Activated CD4-positive, alpha-beta T cell treated with anti-CD3 and anti-CD28 coated beads, Interleukin-2, amount 10 ng/mL, durations not matched to agents 7 days and 5 days (primary cell): ENCODE results near the gene IL17REL. TPM values are rescaled to one million over a fixed set of nuclear protein-coding genes. Genes with fewer than 3 reads are reported as not detected.

Experiments used
- CTCF ChIA-PET: fragments of 350-600 bp; sonication (Branson Sonifier 250); formaldehyde crosslinking; loops from one replicate; lab custom pipeline; 2021; ENCODE audit warnings: antibody characterized with exemption; lab: Charles Lee
- POLR2A ChIA-PET: fragments of 350-600 bp; sonication (Branson Sonifier 250); formaldehyde crosslinking; loops from one replicate; lab custom pipeline; 2021; ENCODE audit warnings: antibody characterized with exemption; lab: Charles Lee
- DNase-seq: peaks from one replicate; pipeline ENCODE4 v3.0.0-alpha.2; 2020
- H3K27ac Mint-ChIP-seq: one replicate; pipeline ENCODE4 v1.8.0; 2021; ENCODE audit warnings: mild to moderate bottlenecking, moderate library complexity, mixed read lengths
- H3K27me3 Mint-ChIP-seq: one replicate; pipeline ENCODE4 v1.8.0; 2021; ENCODE audit warnings: mixed read lengths
- H3K36me3 Mint-ChIP-seq: one replicate; pipeline ENCODE4 v1.8.0; 2021; ENCODE audit warnings: low read depth, mixed read lengths
- H3K4me1 Mint-ChIP-seq: one replicate; pipeline ENCODE4 v1.8.0; 2021; ENCODE audit warnings: mixed read lengths
- H3K4me3 Mint-ChIP-seq: one replicate; pipeline ENCODE4 v1.8.0; 2021; ENCODE audit warnings: mild to moderate bottlenecking, moderate library complexity, mixed read lengths
- H3K9me3 Mint-ChIP-seq: one replicate; pipeline ENCODE4 v1.8.0; 2021; ENCODE audit warnings: mixed read lengths
- total RNA-seq, 2 experiments: library from RNA; stranded (reverse); gene quantifications; one replicate each; pipeline ENCODE4 v1.2.3, GENCODE V29; 2021

Gene IL17REL
- total RNA-seq, 2 experiments from 2014 or later, result not detected

DNA sequence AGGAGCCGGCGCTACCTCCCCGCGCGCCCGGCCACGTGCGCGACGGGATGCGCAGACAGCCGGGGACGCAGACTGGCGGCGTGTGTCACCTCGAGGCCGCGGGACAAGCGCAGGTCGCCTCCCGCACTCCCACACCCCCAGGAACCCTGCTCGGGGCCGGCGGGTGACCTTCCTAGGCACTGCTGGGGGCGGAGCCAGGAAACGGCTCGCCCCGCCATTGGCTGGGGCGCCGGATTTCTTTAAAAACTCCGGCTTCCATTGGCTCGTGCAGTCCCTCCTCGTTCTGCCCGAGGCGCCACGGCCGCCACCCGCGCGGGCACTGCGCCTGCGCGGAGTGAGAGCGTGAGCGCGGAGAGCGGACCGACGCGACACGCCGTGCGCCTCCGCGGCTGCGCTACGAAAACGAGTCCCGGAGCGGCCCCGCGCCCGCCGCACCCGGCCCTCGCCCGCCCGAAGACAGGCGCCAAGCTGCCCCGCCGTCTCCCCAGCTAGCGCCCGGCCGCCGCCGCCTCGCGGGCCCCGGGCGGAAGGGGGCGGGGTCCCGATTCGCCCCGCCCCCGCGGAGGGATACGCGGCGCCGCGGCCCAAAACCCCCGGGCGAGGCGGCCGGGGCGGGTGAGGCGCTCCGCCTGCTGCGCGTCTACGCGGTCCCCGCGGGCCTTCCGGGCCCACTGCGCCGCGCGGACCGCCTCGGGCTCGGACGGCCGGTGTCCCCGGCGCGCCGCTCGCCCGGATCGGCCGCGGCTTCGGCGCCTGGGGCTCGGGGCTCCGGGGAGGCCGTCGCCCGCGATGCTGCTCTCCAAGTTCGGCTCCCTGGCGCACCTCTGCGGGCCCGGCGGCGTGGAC, 52.2 kb downstream of the IL17REL start, which contains the start of gene PIM3:
PIM3 (plus strand) TSS at position 614 of the 846 bp plus-strand sequence; CDS start at position 790, 176 bp downstream.
- H3K27me3 Mint-ChIP-seq, result no peaks in the 10 kb centered on the region
- peaks cover 22% of the 10 kb centered on the region for H3K36me3 Mint-ChIP-seq
- peak within 1 kb of the TSS; percentile 91 for H3K27ac Mint-ChIP-seq
- H3K9me3 Mint-ChIP-seq, result no peaks in the 10 kb centered on the region
- CTCF ChIA-PET, result no interaction called here
- peak within 1 kb of the TSS; percentile 90 for H3K4me3 Mint-ChIP-seq
- H3K4me1 Mint-ChIP-seq, result peaks cover 24% of the 10 kb centered on the region
- POLR2A ChIA-PET, result interaction anchor here (0.6 kb wide), 1 partner anchor 27 kb away, joined by 3 read pairs; no protein-coding TSS in a partner anchor
- DNase-seq, result peak; percentile 93

DNA sequence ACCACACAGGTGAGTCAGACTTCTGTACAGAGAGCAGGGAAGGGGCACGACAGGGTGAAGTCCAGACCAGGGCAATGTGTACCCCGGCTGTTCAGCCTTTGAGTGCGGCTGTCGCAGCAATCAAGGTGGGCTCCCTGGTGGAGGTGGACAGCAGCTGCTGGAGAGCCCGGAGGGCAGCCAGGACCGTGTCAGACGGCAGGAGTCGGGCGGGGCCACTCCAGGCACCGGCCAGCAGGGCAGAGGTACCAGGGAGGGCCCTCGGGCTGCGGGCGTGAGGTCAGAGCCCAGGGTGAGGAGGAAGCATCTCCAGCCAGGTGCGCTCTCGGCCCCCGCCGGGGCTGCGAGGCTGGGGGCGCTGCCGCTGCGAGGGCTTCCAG, 52.8 kb downstream of the IL17REL start:
- DNase-seq, result peak; percentile 28

DNA sequence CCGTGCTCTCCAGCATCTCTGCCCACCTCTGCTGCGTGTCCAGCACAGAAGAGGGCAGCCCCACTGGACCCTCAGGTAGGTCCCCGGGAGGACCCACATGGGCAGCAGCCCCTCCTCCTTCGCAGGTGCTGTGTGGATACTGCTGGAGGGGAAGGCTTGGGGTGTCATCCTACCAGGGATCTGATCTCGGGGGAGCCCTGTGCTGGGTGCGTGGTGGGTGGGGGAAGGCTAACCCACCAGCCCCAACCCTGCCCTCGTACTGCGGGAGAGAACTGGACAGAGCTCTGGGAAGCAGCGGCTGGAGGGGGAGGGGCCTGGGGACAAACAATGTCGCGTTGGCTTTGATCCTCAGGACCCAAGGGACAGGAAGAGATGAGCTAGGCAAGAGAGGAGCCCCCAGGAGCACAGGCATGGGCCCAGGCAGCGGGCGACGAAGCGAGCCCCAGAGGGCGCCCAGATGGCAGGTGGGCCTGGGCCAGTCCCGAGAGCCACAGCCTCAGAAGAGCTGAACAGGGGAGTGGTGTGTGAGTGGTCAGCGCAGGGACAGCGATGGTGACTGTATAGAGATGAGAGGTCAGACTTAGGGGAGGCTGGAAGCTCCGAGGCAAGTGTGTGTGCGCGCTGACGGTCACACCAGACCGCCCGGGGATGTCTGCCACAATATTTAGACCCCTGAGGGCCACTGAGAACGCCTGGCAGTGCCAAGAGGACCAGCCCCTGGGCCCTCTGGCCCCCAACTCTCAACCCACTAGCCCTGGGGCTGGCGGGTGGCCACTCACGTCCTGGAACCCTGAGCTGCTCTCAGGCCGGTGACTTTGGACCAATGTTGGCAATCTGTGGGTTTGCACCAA, 53.4 kb downstream of the IL17REL start:
- peaks cover 17% of the 10 kb centered on the region for H3K36me3 Mint-ChIP-seq
- no peaks in the 10 kb centered on the region for H3K27me3 Mint-ChIP-seq
- POLR2A ChIA-PET, result no interaction called here
- CTCF ChIA-PET, result no interaction called here
- no peak for DNase-seq
- H3K4me3 Mint-ChIP-seq, result peak overlapping the region; percentile 79
- peak overlapping the region; percentile 91 for H3K27ac Mint-ChIP-seq
- no peaks in the 10 kb centered on the region for H3K9me3 Mint-ChIP-seq
- H3K4me1 Mint-ChIP-seq, result peaks cover 20% of the 10 kb centered on the region

More for the DNA sequence above, 52.8 kb downstream of the IL17REL start:
- ChIA-PET POLR2A (no interaction called here), CTCF (no interaction called here)
- Mint-ChIP-seq H3K4me3 (peak overlapping the region; percentile 79), H3K27ac (peak overlapping the region; percentile 91), H3K9me3 (no peaks in the 10 kb centered on the region), H3K36me3 (peaks cover 19% of the 10 kb centered on the region), H3K4me1 (peaks cover 22% of the 10 kb centered on the region), H3K27me3 (no peaks in the 10 kb centered on the region)

DNA sequence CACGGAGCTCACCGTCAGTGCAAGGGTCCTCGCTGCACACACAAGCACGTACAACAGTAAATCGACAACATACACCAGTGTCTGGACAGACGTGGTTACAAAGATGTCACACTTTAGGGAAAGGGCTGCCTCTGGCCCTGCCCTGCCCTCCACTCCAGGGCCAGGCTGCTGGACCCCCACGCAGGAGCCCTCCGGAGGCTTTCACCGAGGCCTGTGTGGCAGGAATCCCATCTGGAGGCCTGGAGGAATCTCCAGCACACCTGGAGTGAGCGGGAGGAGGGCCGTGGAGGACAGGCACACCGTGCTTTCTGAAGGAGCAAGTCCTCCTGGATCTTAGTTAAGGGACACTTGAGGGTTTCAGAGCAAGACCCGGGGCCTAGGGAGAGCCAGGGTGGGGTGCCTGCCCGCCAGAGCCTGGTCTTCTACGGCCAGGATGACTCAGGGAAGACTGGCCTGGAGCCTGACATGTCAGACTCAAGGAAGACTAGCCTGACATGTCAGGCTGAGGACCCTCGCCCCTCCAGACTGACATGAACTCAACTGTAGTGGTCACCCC, 54.1 kb downstream of the IL17REL start:
- H3K27ac Mint-ChIP-seq, result peak overlapping the region; percentile 91
- DNase-seq, result no peak
- POLR2A ChIA-PET, result no interaction called here
- no peaks in the 10 kb centered on the region for H3K9me3 Mint-ChIP-seq
- peaks cover 13% of the 10 kb centered on the region for H3K4me1 Mint-ChIP-seq
- no peaks in the 10 kb centered on the region for H3K27me3 Mint-ChIP-seq
- peak overlapping the region; percentile 79 for H3K4me3 Mint-ChIP-seq
- peaks cover 10% of the 10 kb centered on the region for H3K36me3 Mint-ChIP-seq
- CTCF ChIA-PET, result no interaction called here

DNA sequence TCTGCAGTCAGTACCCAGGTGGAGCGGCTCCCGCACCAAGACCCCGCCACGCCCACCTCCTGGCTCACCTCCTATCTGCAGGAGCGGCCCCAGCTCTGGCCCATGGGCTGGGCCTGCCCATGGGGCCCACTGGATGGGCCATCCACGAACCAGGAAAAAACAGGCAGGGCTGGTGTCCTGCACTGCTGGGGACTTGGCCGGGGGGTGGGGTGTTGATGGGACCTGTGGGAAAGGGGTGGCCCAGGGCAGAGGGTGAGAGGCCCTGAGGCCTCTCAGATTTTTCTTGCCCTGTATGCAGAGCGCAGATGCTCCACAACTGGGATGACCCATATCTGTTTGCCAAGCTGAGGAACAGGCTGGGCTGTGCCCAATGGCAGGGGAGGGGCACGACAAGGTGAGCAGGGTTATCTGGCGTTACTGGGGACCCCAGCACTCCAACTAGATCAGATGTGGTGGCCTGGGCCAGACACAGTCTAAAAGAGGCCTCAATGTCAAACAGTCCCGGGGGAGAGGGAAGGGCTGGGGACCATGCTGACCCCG, 54.7 kb downstream of the IL17REL start:
- CTCF ChIA-PET, result interaction anchor here (0.6 kb wide), 1 partner anchor 9 kb away, joined by 3 read pairs; no protein-coding TSS in a partner anchor
- Mint-ChIP-seq H3K36me3 (peaks cover 5% of the 10 kb centered on the region), H3K4me1 (peaks cover 8% of the 10 kb centered on the region), H3K4me3 (no peak overlapping the region), H3K9me3 (no peaks in the 10 kb centered on the region), H3K27me3 (no peaks in the 10 kb centered on the region), H3K27ac (no peak overlapping the region)
- DNase-seq, result no peak
- POLR2A ChIA-PET, result no interaction called here

DNA sequence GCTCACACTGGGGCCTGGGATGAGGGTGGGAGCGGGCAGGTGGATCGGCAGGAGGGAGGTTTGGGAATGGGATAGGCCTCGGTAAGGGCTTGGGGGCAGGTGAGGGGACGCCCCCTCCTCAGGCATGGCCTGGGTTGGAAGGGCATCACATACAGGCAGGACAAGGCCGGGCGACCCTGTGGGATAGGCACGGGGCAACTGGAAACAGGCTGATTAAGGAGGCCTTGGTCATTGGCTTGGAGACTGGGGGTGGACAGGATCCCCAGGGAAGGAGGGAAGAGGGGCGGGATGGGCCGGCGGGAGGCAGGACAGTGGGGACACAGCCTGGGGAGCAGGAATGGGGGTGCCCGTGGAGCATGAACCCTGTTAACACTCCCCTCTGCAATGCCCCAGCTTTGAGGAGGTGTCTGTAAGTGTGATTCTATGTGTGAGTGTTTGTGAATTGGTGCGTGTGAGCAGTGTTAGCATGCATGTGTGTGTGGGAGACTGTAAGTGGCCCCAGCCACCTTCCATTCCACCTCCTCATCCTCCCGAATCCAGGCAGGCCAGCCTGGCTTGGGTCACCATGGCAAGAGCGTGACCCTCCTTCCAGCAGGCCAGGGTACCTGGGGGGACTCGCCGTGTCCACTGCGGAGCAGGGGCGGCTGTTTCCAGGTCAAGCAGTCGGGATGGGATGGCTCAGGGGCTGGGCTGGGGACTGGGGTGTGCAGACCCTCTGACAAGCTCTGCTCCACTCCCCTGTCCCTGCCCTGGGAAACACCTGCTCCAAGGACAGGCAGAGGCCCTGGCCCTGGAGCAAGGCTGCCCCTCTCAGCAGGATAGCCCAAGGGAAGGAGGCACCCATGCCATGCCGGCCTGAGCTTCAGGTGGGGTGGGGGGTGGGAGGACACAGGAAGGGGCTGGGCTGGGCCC, 55.4 kb downstream of the IL17REL start:
- CTCF ChIA-PET, result interaction anchor here (0.6 to 1.8 kb wide), 2 partner anchors 8 to 10 kb away, joined by 3 to 4 read pairs; no protein-coding TSS in a partner anchor
- H3K9me3 Mint-ChIP-seq, result no peaks in the 10 kb centered on the region

DNA sequence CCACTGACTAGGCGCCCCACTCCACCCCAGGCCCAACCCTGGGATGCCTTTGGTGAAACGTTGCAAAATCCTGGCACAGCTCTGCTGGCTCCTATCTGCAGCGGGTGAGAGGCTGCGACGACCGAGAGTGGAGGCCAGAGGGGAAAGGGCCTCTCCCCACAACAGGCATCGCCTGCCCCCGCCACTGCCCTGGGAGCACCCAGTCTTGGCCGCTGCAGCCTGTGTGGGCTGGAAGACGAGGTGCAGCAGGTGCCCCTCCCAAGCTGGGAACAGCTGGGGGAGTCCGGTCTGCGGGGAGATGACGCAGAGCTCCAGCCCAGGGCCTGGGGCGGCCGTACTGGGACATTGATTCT, 56.2 kb downstream of the IL17REL start:
- no peak overlapping the region for H3K27ac Mint-ChIP-seq
- H3K36me3 Mint-ChIP-seq, result peaks cover under 1% of the 10 kb centered on the region
- H3K9me3 Mint-ChIP-seq, result no peaks in the 10 kb centered on the region
- no peak overlapping the region for H3K4me3 Mint-ChIP-seq
- no peak for DNase-seq
- peaks cover 6% of the 10 kb centered on the region for H3K4me1 Mint-ChIP-seq
- POLR2A ChIA-PET, result no interaction called here
- no peaks in the 10 kb centered on the region for H3K27me3 Mint-ChIP-seq
- CTCF ChIA-PET, result interaction anchor here (1.0 to 1.8 kb wide), 3 partner anchors 9 to 29 kb away, joined by 3 to 4 read pairs (median 3); no protein-coding TSS in a partner anchor

More for the DNA sequence above, 55.4 kb downstream of the IL17REL start:
- H3K27ac Mint-ChIP-seq, result no peak overlapping the region
- peaks cover 5% of the 10 kb centered on the region for H3K36me3 Mint-ChIP-seq
- POLR2A ChIA-PET, result no interaction called here
- no peak overlapping the region for H3K4me3 Mint-ChIP-seq
- no peak for DNase-seq
- H3K4me1 Mint-ChIP-seq, result peaks cover 6% of the 10 kb centered on the region
- no peaks in the 10 kb centered on the region for H3K27me3 Mint-ChIP-seq

DNA sequence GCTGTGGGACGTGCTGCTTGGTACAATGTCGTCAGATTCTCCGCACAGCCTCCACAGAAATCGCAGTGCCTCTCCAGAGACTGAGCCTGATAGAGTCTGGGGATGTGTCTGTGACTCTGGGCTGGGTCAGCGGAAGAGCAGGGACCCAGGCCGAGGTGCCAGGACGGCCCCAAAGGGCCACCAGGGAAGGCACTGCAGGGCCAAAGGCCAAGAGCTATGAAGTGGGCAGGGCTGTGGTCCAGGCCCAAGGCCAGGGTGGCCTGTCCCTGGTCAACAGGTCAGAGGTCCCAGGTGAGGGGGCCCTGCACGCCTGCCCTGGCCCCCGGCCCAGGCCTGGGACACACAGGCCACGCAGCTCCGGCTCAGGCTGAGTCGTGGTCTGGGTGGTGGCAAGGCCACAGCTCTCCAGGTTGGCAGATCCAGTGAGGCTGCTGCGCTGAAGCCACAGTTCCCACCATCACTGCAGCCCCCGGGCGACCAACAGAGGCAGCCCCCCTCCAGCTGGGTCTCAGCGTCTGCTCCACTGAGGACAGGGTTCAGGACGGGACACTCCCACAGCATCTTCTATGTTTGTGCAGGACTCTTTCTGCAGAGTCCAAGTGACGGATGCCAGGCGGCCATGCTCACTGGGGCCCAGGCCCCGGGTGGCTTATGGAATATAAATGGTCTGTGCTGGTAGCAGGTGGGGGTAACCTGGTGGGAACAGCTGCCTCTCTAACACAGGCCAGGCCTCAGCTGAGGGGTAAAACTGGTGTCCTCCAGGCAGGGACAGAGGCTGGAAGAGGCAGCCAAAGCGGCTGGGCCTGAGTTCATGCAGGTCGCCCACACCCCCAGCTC, 56.8 kb downstream of the IL17REL start:
- no peak overlapping the region for H3K27ac Mint-ChIP-seq
- H3K27me3 Mint-ChIP-seq, result no peaks in the 10 kb centered on the region
- no peaks in the 10 kb centered on the region for H3K36me3 Mint-ChIP-seq
- no peak for DNase-seq
- no peak overlapping the region for H3K4me3 Mint-ChIP-seq
- no peaks in the 10 kb centered on the region for H3K9me3 Mint-ChIP-seq
- POLR2A ChIA-PET, result no interaction called here
- CTCF ChIA-PET, result interaction anchor here (1.0 to 1.8 kb wide), 3 partner anchors 9 to 29 kb away, joined by 3 to 4 read pairs (median 3); no protein-coding TSS in a partner anchor
- H3K4me1 Mint-ChIP-seq, result peaks cover 8% of the 10 kb centered on the region

DNA sequence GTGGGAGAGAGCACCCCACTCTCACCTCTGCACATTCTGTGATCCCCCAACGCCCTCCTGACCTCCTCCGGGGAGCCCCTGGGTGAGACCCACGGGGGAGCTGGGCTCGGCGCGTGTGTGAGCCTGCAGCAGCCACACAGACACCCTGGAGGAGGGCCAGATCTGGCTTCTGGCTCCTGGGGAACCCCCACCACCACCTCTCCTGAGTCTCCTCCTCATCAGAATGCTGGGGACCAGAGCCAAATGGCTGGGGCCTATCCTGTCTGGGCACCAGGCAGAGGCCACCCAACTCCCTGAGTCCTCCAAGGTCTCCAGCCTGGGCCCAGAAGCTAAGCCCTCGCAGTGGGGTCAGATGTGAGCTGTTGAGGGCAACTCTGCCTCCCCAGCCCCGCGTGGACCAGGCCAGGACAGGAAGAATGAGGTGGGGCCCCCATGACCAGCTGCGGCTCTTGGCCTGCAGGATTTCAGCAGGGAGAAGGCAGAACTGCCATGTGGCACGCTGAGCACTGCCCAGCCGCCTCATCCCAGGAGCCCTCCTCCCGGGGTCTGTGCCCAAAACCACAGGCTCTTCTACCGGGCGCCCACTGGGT, 57.5 kb downstream of the IL17REL start:
- CTCF ChIA-PET, result interaction anchor here (1.0 to 1.8 kb wide), 3 partner anchors 8 to 30 kb away, joined by 3 to 4 read pairs (median 3); no protein-coding TSS in a partner anchor
- Mint-ChIP-seq H3K27ac (no peak overlapping the region), H3K36me3 (no peaks in the 10 kb centered on the region)

DNA sequence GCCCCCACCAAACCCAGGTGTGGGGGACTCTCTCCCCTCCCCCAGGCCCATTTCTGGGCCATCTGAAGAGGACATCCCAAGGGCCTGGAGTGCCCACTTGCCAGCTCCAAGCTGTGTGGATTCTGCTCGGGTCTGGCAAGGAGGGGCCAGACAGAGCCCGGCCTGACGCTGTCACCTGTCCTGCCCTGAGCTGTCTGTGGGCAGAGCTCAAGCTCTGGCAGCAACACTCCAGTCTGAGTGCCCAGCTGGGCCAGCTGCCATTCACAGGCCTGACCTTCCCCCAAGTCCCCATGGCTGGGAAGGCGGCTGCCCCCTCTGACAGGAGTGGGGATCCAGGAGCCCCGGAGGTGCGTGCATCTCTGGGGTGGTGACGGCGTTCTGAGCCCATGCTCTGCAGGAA, 58.2 kb downstream of the IL17REL start:
- ChIA-PET CTCF (interaction anchor here (0.5 kb wide), 1 partner anchor 54 kb away, joined by 5 read pairs; no protein-coding TSS in a partner anchor), POLR2A (no interaction called here)
- peaks cover 8% of the 10 kb centered on the region for H3K4me1 Mint-ChIP-seq
- DNase-seq, result no peak
- H3K27me3 Mint-ChIP-seq, result no peaks in the 10 kb centered on the region
- H3K36me3 Mint-ChIP-seq, result no peaks in the 10 kb centered on the region
- no peak overlapping the region for H3K27ac Mint-ChIP-seq
- no peaks in the 10 kb centered on the region for H3K9me3 Mint-ChIP-seq
- no peak overlapping the region for H3K4me3 Mint-ChIP-seq

More for the DNA sequence above, 57.5 kb downstream of the IL17REL start:
- DNase-seq, result no peak
- H3K4me3 Mint-ChIP-seq, result no peak overlapping the region
- no peaks in the 10 kb centered on the region for H3K27me3 Mint-ChIP-seq
- no peaks in the 10 kb centered on the region for H3K9me3 Mint-ChIP-seq
- POLR2A ChIA-PET, result no interaction called here
- peaks cover 8% of the 10 kb centered on the region for H3K4me1 Mint-ChIP-seq
